ENCODE measurements around the gene NRG3.

Gene NRG3

DNA sequence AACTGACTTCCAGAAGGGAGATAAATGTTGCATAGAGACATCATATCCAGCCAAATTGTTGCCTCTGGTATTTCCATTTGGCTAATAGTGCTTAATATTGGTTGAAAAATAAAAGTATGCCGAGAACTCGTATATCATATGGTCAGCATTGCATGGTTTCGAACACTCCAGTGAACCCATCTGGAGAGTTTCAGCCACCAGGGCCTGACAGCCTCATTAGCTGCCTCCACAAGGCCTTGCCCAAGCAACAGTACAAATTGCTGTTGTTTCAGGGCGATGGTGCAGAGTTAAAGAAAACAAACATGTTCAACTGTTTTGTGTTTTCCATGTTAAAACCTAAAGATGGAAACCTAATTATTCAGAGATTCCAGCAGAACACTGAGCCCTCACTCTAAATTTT, 28.5 kb downstream of the NRG3 start:
- H3K27me3 Mint-ChIP-seq: no peaks in the 10 kb centered on the region
- no peaks in the 10 kb centered on the region for H3K4me1 Mint-ChIP-seq (ENCODE audit: low read depth)
- no peaks in the 10 kb centered on the region for H3K9me3 Mint-ChIP-seq
- no peaks in the 10 kb centered on the region for H3K36me3 Mint-ChIP-seq (ENCODE audit: low read depth)
- H3K4me3 Mint-ChIP-seq: no peak overlapping the region
- no peak overlapping the region for H3K27ac Mint-ChIP-seq
- intact Hi-C loops (cut with micrococcal nuclease): no loop called here

DNA sequence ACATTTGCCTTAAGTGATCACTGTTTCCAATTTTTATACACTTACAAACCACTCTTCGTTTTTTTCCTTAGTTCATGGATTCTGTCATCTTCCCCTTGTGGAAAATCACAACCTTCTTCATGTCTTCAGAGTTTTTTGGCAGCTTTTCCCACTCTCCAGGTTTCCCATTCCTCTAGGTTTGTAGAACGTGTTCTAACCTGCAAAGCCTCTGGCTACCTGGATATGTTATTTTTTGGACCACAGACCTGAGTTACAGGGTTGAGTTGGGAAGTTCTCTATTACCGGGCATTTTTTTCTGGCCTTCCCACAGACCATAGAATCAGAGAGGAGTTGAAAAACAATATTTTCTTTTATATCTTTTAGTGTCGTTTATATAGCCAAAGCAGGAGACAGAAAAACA, 30.2 kb downstream of the NRG3 start:
- Mint-ChIP-seq H3K27me3 (no peaks in the 10 kb centered on the region), H3K4me1 (ENCODE audit: low read depth) (no peaks in the 10 kb centered on the region), H3K36me3 (ENCODE audit: low read depth) (no peaks in the 10 kb centered on the region), H3K4me3 (no peak overlapping the region), H3K27ac (no peak overlapping the region), H3K9me3 (no peaks in the 10 kb centered on the region)
- intact Hi-C loops (cut with micrococcal nuclease): no loop called here

DNA sequence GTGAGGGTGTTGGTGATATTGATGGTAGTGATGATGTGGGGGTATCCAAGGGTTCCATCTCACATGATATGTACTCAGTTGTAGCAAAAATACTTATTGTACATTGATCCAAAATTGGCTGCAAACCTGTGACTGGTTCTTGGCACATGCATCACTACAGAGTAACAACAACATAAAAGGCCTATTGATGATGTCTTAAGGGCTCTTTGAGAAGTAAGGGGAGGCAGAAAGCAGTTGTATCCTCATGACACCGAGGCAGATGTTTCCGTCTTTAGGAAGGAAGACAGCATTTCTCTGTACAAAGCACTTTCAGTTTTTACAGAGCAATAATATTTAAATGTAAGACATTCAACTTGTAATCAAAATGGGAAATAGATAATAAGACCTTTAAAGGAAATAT, 34.5 kb downstream of the NRG3 start:
- Mint-ChIP-seq H3K36me3 (ENCODE audit: low read depth) (no peaks in the 10 kb centered on the region), H3K27me3 (no peaks in the 10 kb centered on the region), H3K27ac (no peak overlapping the region)

DNA sequence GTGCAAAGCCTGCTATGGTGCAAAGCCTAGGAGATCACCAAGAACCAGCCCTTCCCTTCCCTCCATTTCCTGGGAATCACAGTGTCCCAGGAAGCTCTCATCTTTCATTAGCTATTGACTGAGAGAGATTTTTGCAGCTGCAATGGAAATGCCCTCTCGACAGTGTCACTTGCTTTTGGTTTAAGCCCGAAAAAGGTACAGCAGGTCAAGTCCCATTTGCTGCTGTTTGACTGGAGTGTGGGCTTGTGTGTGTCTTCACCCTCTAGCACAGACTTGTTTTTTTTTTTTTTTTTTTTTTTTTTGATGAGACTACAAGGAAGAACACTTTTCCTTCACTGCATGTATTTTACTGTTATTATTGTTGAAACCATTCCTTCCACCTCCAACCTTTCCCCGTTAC, 36.3 kb downstream of the NRG3 start:
- Mint-ChIP-seq H3K36me3 (ENCODE audit: low read depth) (no peaks in the 10 kb centered on the region), H3K9me3 (no peaks in the 10 kb centered on the region), H3K4me1 (ENCODE audit: low read depth) (no peaks in the 10 kb centered on the region), H3K27ac (no peak overlapping the region), H3K27me3 (no peaks in the 10 kb centered on the region), H3K4me3 (no peak overlapping the region)
- intact Hi-C loops (cut with micrococcal nuclease): no loop called here

More for the DNA sequence above, 34.5 kb downstream of the NRG3 start:
- no peak overlapping the region for H3K4me3 Mint-ChIP-seq
- H3K9me3 Mint-ChIP-seq: no peaks in the 10 kb centered on the region
- intact Hi-C loops (cut with micrococcal nuclease): no loop called here
- no peaks in the 10 kb centered on the region for H3K4me1 Mint-ChIP-seq (ENCODE audit: low read depth)

DNA sequence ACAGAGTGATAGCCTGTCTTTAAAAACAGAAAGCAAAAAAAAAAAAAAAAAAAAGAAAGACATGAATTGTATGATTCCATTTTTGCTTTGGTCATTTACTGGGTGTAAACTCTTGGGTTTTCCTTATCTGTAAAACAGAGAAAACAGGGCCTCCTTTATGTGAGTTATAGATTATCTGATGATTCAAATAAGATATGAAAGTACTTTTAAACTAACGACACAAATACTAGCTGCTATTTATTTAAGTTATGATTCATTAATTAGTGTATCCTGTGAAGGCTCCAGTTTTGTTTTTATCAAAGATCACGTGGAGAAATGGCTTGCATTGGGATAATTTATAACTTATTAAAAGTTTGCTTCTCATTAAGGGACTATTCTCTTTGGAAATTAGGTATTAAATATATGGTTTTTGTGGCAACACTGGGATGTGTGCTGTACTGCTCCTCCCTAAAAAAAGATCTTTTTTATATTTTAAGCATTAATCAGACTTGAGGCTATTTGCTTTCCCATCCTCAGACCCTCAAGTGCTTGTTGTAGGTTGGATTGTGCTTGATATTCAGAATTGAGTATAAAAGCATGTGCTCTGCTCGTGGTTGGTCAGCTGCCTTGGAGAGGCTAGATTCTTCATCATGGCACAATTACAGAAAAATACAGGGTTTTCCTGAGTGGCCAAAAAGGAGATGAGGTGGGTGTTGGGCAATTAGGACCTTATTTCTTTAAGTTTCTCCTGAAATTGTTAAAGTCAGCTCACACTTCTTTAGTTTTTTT, 39.9 kb downstream of the NRG3 start:
- no peaks in the 10 kb centered on the region for H3K27me3 Mint-ChIP-seq
- no peaks in the 10 kb centered on the region for H3K36me3 Mint-ChIP-seq (ENCODE audit: low read depth)
- intact Hi-C loops (cut with micrococcal nuclease): no loop called here
- H3K27ac Mint-ChIP-seq: no peak overlapping the region
- H3K9me3 Mint-ChIP-seq: no peaks in the 10 kb centered on the region
- no peak overlapping the region for H3K4me3 Mint-ChIP-seq
- H3K4me1 Mint-ChIP-seq (ENCODE audit: low read depth): no peaks in the 10 kb centered on the region

DNA sequence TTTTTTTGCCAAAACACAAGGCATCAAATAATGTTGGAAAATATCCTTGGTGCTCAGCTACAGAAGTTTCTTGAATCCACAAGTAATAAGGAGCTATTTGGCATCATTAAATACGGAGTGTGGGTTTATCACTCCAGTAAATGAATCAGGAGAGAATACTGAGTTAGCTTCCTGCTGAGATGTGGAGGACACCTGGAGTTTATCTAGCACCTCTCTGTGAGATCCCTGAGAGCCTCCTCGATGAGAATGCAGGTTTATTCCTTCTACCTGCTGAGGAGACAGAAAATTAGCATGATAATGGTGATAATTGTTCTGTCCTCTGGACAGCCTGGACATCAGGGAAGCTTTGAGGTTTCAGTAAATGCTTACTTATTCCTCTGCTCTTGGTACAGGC, 40.5 kb downstream of the NRG3 start:
- no peaks in the 10 kb centered on the region for H3K9me3 Mint-ChIP-seq
- H3K4me1 Mint-ChIP-seq (ENCODE audit: low read depth): no peaks in the 10 kb centered on the region
- no peaks in the 10 kb centered on the region for H3K36me3 Mint-ChIP-seq (ENCODE audit: low read depth)
- H3K27ac Mint-ChIP-seq: no peak overlapping the region
- intact Hi-C loops (cut with micrococcal nuclease): no loop called here
- H3K4me3 Mint-ChIP-seq: no peak overlapping the region
- no peaks in the 10 kb centered on the region for H3K27me3 Mint-ChIP-seq

DNA sequence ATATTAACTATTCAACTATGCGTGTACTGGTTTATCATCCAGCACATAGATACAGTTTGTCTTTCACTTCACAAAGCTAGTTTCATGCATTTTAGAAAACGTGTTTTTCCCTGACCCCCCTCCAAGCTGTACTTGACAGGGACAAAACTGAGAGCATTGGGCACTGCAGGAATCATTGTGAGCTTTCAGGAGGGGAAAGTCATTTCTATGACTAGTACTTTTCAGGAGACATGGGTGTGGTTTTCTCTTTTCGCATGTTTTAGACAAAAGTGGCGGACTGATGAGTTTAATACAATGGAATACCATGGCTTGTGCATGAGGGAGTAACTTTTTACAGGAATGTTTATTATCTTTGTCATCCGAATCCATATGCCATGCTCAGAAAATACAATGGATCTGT, 42.7 kb downstream of the NRG3 start:
- Mint-ChIP-seq H3K4me3 (no peak overlapping the region), H3K36me3 (ENCODE audit: low read depth) (no peaks in the 10 kb centered on the region), H3K4me1 (ENCODE audit: low read depth) (no peaks in the 10 kb centered on the region), H3K9me3 (no peaks in the 10 kb centered on the region), H3K27me3 (no peaks in the 10 kb centered on the region), H3K27ac (no peak overlapping the region)
- intact Hi-C loops (cut with micrococcal nuclease): no loop called here

DNA sequence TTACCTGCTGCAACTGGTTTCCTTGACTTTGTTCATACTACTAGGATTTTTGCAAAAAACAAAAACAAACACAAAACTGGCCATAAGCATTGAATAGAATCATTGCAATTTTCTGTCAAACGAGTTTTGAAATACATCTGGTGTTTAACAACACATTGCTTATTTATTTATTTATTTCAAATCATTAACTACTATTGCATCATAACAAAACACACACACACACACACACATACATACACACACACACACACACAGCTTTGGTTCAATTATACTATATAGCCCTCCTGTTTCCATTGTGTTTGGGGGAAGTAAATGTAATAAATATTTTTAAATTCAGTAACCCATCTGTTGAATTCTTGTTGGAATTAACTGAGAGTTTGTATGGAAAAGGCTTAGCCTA, 43.8 kb downstream of the NRG3 start:
- H3K27ac Mint-ChIP-seq: no peak overlapping the region
- no peaks in the 10 kb centered on the region for H3K36me3 Mint-ChIP-seq (ENCODE audit: low read depth)
- no peaks in the 10 kb centered on the region for H3K9me3 Mint-ChIP-seq
- H3K27me3 Mint-ChIP-seq: no peaks in the 10 kb centered on the region
- no peaks in the 10 kb centered on the region for H3K4me1 Mint-ChIP-seq (ENCODE audit: low read depth)
- intact Hi-C loops (cut with micrococcal nuclease): no loop called here
- no peak overlapping the region for H3K4me3 Mint-ChIP-seq

DNA sequence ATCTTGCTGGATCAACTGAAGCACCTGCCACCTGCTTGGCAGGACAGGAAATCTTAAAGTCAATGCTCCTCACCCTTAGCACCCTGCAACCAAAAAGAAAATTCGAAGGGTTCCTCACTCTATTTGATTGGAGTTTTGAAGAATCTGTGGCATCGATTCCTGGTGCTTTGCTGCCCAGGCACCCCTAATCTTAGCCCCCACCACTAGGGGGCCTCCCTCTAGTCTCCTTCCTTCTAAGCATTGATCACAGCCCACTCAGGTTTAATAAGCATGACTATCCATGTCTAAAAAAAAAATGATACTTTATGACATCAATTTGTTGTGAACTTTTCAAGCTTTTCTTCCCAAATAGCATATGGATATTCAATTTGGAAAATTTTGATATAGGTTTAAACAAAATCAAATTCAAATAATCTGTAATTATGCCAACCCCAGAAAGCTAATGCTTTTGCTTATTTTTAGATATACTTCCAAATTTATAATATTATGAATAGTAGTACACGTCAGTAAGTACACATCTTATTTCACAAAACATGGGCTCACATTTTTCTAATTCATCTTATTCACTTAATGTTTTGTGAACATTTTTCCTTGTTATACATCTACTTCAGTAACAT, 45.3 kb downstream of the NRG3 start:
- H3K4me3 Mint-ChIP-seq: no peak overlapping the region
- H3K4me1 Mint-ChIP-seq (ENCODE audit: low read depth): no peaks in the 10 kb centered on the region
- H3K27me3 Mint-ChIP-seq: no peaks in the 10 kb centered on the region
- no peak overlapping the region for H3K27ac Mint-ChIP-seq
- intact Hi-C loops (cut with micrococcal nuclease): no loop called here
- H3K36me3 Mint-ChIP-seq (ENCODE audit: low read depth): no peaks in the 10 kb centered on the region
- H3K9me3 Mint-ChIP-seq: no peaks in the 10 kb centered on the region

DNA sequence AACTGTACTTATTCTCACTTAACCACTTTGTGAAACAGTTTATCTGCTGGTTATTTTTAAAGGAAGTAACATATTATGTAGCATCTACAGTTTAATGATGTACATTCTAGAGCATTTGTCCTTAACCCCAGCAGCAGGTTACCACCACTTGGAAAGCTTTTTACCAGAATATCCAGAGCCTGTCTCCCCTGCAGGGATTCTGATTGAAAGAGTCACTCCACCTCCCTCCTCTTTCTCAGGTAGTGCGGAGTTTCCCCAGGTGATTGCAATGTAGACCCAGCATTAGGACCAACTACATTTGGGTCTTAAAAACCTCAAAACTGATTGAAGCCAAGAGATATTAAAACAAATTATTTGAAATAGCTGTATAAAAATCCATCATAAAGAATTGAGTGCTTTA, 53.1 kb downstream of the NRG3 start:
- H3K9me3 Mint-ChIP-seq: no peaks in the 10 kb centered on the region
- intact Hi-C loops (cut with micrococcal nuclease): no loop called here
- no peaks in the 10 kb centered on the region for H3K27me3 Mint-ChIP-seq
- H3K27ac Mint-ChIP-seq: no peak overlapping the region
- no peaks in the 10 kb centered on the region for H3K4me1 Mint-ChIP-seq (ENCODE audit: low read depth)
- H3K4me3 Mint-ChIP-seq: no peak overlapping the region
- H3K36me3 Mint-ChIP-seq (ENCODE audit: low read depth): no peaks in the 10 kb centered on the region

DNA sequence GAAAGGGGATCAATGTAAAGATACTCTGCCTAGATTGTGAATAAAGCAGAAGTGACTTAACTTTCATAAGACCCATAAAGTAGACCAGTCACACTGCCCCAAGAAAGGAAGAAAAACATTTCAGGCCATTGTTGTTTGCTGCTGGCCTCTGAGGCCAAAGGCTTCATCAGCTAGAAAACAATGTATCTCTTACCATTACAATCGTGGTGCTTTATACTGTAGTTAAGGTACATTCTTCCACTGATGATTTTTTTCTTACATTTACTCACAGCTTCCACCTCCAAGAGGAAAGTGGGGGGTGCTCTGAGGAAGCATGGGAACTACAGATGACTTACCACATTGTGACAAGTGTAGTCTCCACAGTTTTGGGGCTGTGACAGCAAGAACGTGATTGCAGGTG, 68.6 kb downstream of the NRG3 start:
- Mint-ChIP-seq H3K36me3 (ENCODE audit: low read depth) (no peaks in the 10 kb centered on the region), H3K4me1 (ENCODE audit: low read depth) (no peaks in the 10 kb centered on the region), H3K27me3 (no peaks in the 10 kb centered on the region), H3K27ac (no peak overlapping the region), H3K9me3 (peaks cover 9% of the 10 kb centered on the region), H3K4me3 (no peak overlapping the region)
- intact Hi-C loops (cut with micrococcal nuclease): no loop called here

DNA sequence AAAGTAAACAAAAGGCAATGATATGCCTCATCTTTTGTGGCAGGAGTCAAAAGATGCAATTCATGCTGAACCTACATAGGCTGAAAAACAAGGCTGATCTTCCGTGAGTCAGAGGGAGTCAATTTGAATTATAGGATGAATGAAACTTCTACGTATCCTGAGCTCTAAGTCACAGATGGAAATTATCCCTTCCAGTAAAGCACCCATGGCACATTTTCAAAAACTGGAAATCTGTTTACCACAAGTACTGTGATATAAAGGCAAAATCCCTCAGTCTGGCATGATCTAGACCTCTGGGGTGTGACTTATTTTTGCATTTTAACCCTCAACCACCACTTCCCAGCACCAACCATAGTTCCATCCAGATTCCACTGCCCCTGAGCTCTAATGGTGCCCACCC, 69.6 kb downstream of the NRG3 start:
- intact Hi-C loops (cut with micrococcal nuclease): no loop called here
- H3K4me1 Mint-ChIP-seq (ENCODE audit: low read depth): no peaks in the 10 kb centered on the region
- H3K4me3 Mint-ChIP-seq: no peak overlapping the region
- H3K9me3 Mint-ChIP-seq: peaks cover 9% of the 10 kb centered on the region
- H3K27ac Mint-ChIP-seq: no peak overlapping the region
- H3K36me3 Mint-ChIP-seq (ENCODE audit: low read depth): no peaks in the 10 kb centered on the region
- H3K27me3 Mint-ChIP-seq: no peaks in the 10 kb centered on the region

DNA sequence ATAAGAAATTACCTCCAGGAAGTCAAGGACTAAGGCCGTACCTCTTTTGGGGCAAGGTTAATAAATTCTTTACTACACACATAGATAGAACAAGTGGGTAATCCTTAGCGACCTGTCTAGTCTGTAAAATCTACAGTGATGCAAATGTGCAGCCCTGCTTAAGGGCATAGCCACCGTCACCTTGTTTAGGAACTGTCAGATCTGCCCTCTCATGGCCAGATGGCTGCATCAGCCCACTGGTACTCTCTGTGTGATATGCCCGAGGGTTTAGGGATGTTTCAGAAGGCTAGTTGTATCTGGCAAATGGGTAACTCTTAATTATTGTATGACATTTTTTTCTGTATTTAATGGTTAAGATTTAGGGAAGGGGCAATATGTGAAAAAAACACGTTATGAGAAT, 74.3 kb downstream of the NRG3 start:
- intact Hi-C loops (cut with micrococcal nuclease): no loop called here
- Mint-ChIP-seq H3K27me3 (no peaks in the 10 kb centered on the region), H3K9me3 (peaks cover 9% of the 10 kb centered on the region), H3K4me1 (ENCODE audit: low read depth) (no peaks in the 10 kb centered on the region), H3K36me3 (ENCODE audit: low read depth) (no peaks in the 10 kb centered on the region), H3K4me3 (no peak overlapping the region), H3K27ac (no peak overlapping the region)

DNA sequence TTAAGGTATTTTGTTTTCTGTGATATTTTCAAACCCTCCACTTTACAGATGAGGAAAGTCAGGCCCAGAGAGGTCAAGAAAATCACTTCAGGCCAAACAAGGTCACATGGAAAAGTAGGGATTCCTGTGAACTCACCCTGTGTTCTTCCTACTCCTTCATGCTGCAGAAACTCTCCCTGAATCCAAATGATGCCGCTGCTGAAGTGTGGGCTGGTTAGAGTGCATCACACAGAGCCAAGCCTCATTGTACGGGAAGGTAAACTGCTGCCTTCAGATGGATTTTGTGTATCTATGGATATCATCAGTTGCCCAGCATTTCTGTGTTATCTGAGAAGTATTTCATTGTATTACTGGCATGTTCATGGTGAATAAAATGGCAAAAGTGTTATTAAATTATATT, 75.4 kb downstream of the NRG3 start:
- intact Hi-C loops (cut with micrococcal nuclease): no loop called here
- peaks cover 3% of the 10 kb centered on the region for H3K9me3 Mint-ChIP-seq
- H3K27me3 Mint-ChIP-seq: no peaks in the 10 kb centered on the region
- H3K4me1 Mint-ChIP-seq (ENCODE audit: low read depth): no peaks in the 10 kb centered on the region
- no peak overlapping the region for H3K4me3 Mint-ChIP-seq
- no peak overlapping the region for H3K27ac Mint-ChIP-seq
- H3K36me3 Mint-ChIP-seq (ENCODE audit: low read depth): no peaks in the 10 kb centered on the region

DNA sequence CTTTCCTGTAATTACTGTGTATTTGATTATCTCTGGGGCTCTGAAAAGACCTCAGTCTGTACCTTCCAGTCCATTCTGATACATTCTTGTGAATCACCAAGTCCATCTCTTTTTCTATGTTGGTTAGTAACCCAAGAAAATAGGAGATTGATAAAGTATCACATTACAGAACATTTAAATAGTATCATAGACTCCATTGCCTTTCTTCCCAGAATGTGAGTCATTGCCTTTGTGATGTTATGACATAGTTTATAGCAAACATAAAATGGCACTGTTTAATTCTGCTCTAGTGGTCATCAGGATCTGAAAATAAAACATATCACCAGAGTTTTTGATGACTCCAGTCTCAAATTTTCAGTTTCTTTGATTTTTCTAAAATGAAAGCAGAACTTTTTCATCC, 78.4 kb downstream of the NRG3 start:
- H3K27me3 Mint-ChIP-seq: no peaks in the 10 kb centered on the region
- H3K9me3 Mint-ChIP-seq: no peaks in the 10 kb centered on the region
- no peak overlapping the region for H3K27ac Mint-ChIP-seq
- H3K4me1 Mint-ChIP-seq (ENCODE audit: low read depth): no peaks in the 10 kb centered on the region
- H3K4me3 Mint-ChIP-seq: no peak overlapping the region
- H3K36me3 Mint-ChIP-seq (ENCODE audit: low read depth): no peaks in the 10 kb centered on the region
- intact Hi-C loops (cut with micrococcal nuclease): no loop called here
